Ectodermal cell (in vitro differentiated cells): ENCODE data around the gene PNPLA8.

ENCODE experiments used
- H3K27ac ChIP-seq: 2 replicates; pipeline ENCODE4 v1.7.0; 2013; ENCODE audit warnings: mild to moderate bottlenecking, low read depth, low read length; ENCODE audit not compliant: insufficient read depth, poor library complexity, severe bottlenecking
- H3K27me3 ChIP-seq: 2 replicates; pipeline ENCODE4 v1.7.0; 2013; ENCODE audit warnings: mild to moderate bottlenecking, low read length; ENCODE audit not compliant: insufficient read depth, control insufficient read depth, poor library complexity, severe bottlenecking
- H3K36me3 ChIP-seq: one replicate; pipeline ENCODE4 v1.7.0; 2013; ENCODE audit warnings: low read length; ENCODE audit not compliant: control insufficient read depth, insufficient read depth
- H3K4me1 ChIP-seq: one replicate; pipeline ENCODE4 v1.7.0; 2013; ENCODE audit warnings: low read length; ENCODE audit not compliant: control insufficient read depth, insufficient read depth
- H3K4me3 ChIP-seq: 2 replicates; pipeline ENCODE4 v1.7.0; 2013; ENCODE audit warnings: low read depth, low read length, control low read depth; ENCODE audit not compliant: insufficient read depth
- H3K9me3 ChIP-seq: 2 replicates; pipeline ENCODE4 v1.7.0; 2013; ENCODE audit warnings: mild to moderate bottlenecking, low read length, moderate library complexity; ENCODE audit not compliant: control insufficient read depth
- WGBS, 2 experiments: methylation state at CpG; one replicate each; pipeline ENCODE4 v1.1.7; 2013; ENCODE audit warnings: missing lambda C conversion rate in 2 of 2; 5-methylcytosine and 5-hydroxymethylcytosine counted together

The PNPLA8 gene

GRCh38 chr7:108449521-108449920, 76.4 kb downstream of the PNPLA8 start:
- Histone ChIP-seq H3K4me3 (no peak overlapping the region), H3K27ac (peak overlapping the region; percentile 84), H3K9me3 (no peaks in the 10 kb centered on the region), H3K36me3 (no peaks in the 10 kb centered on the region), H3K4me1 (peaks cover 20% of the 10 kb centered on the region), H3K27me3 (peaks cover 9% of the 10 kb centered on the region)

- peak overlapping the region; percentile 1 for H3K4me3 ChIP-seq
- H3K27me3 ChIP-seq: peaks cover 3% of the 10 kb centered on the region
- H3K4me1 ChIP-seq: peaks cover 20% of the 10 kb centered on the region
- no peaks in the 10 kb centered on the region for H3K9me3 ChIP-seq
- 53 to 56% methylated on average over 9 to 11 of the region's 11 CpGs for WGBS, 2 experiments
- peak overlapping the region; percentile 84 for H3K27ac ChIP-seq
- H3K36me3 ChIP-seq: no peaks in the 10 kb centered on the region
Measured at GRCh38 chr7:108448584-108449505, 77.1 kb downstream of the PNPLA8 start.

- no peaks in the 10 kb centered on the region for H3K4me1 ChIP-seq
- 80 to 91% methylated on average over 5 of the region's 5 CpGs for WGBS, 2 experiments
- no peaks in the 10 kb centered on the region for H3K27me3 ChIP-seq
- no peak overlapping the region for H3K4me3 ChIP-seq
- no peaks in the 10 kb centered on the region for H3K36me3 ChIP-seq
- H3K9me3 ChIP-seq: no peaks in the 10 kb centered on the region
- no peak overlapping the region for H3K27ac ChIP-seq
Measured at GRCh38 chr7:108442039-108442568, 83.8 kb downstream of the PNPLA8 start.

- no peaks in the 10 kb centered on the region for H3K9me3 ChIP-seq
- no peaks in the 10 kb centered on the region for H3K27me3 ChIP-seq
- WGBS, 2 experiments: 94 to 95% methylated on average over 3 to 4 of the region's 4 CpGs
- H3K27ac ChIP-seq: no peak overlapping the region
- H3K4me3 ChIP-seq: no peak overlapping the region
- no peaks in the 10 kb centered on the region for H3K36me3 ChIP-seq
- no peaks in the 10 kb centered on the region for H3K4me1 ChIP-seq
Measured at GRCh38 chr7:108441392-108441955, 84.5 kb downstream of the PNPLA8 start.

GRCh38 chr7:108440613-108441012, 85.3 kb downstream of the PNPLA8 start:
- Histone ChIP-seq H3K4me1 (no peaks in the 10 kb centered on the region), H3K4me3 (no peak overlapping the region), H3K9me3 (no peaks in the 10 kb centered on the region), H3K27me3 (no peaks in the 10 kb centered on the region), H3K27ac (no peak overlapping the region), H3K36me3 (no peaks in the 10 kb centered on the region)
- WGBS, 2 experiments: 94 to 95% methylated on average over 3 of the region's 3 CpGs

- Histone ChIP-seq H3K4me1 (no peaks in the 10 kb centered on the region), H3K36me3 (no peaks in the 10 kb centered on the region), H3K4me3 (no peak overlapping the region), H3K27ac (no peak overlapping the region), H3K27me3 (no peaks in the 10 kb centered on the region), H3K9me3 (no peaks in the 10 kb centered on the region)
- 93 to 94% methylated on average over 3 of the region's 3 CpGs for WGBS, 2 experiments
Measured at GRCh38 chr7:108436906-108437305, 89.0 kb downstream of the PNPLA8 start.

- H3K27me3 ChIP-seq: no peaks in the 10 kb centered on the region
- 93 to 94% methylated on average over 2 of the region's 2 CpGs for WGBS, 2 experiments
- no peaks in the 10 kb centered on the region for H3K36me3 ChIP-seq
- H3K9me3 ChIP-seq: no peaks in the 10 kb centered on the region
- H3K4me1 ChIP-seq: no peaks in the 10 kb centered on the region
- H3K4me3 ChIP-seq: no peak overlapping the region
- no peak overlapping the region for H3K27ac ChIP-seq
Measured at GRCh38 chr7:108434010-108434409, 91.9 kb downstream of the PNPLA8 start.

- Histone ChIP-seq H3K4me1 (no peaks in the 10 kb centered on the region), H3K36me3 (no peaks in the 10 kb centered on the region), H3K27me3 (no peaks in the 10 kb centered on the region), H3K4me3 (no peak overlapping the region), H3K27ac (no peak overlapping the region), H3K9me3 (no peaks in the 10 kb centered on the region)
- 86 to 91% methylated on average over 1 of the region's 1 CpG for WGBS, 2 experiments
Measured at GRCh38 chr7:108431099-108431498, 94.8 kb downstream of the PNPLA8 start.

GRCh38 chr7:108430664-108431063, 95.3 kb downstream of the PNPLA8 start:
- WGBS, 2 experiments: 95% methylated on average over 1 of the region's 1 CpG
- Histone ChIP-seq H3K4me1 (no peaks in the 10 kb centered on the region), H3K27me3 (no peaks in the 10 kb centered on the region), H3K36me3 (no peaks in the 10 kb centered on the region), H3K27ac (no peak overlapping the region), H3K9me3 (no peaks in the 10 kb centered on the region), H3K4me3 (no peak overlapping the region)

GRCh38 chr7:108427766-108428165, 98.2 kb downstream of the PNPLA8 start:
- H3K4me1 ChIP-seq: no peaks in the 10 kb centered on the region
- WGBS, 2 experiments: no CpG with 5 or more reads among the region's 1 CpG
- H3K9me3 ChIP-seq: no peaks in the 10 kb centered on the region
- H3K27me3 ChIP-seq: no peaks in the 10 kb centered on the region
- H3K36me3 ChIP-seq: no peaks in the 10 kb centered on the region
- H3K27ac ChIP-seq: no peak overlapping the region
- no peak overlapping the region for H3K4me3 ChIP-seq
